Measurements from ENCODE around the gene MTNR1A.

The MTNR1A gene

GRCh38 chr4:186486172-186486571, 69.2 kb downstream of the MTNR1A start:
- DNase-seq (ENCODE audit: low read depth): no peak

GRCh38 chr4:186485561-186486062, 69.8 kb downstream of the MTNR1A start:
- DNase-seq (ENCODE audit: low read depth): no peak

GRCh38 chr4:186485150-186485549, 70.2 kb downstream of the MTNR1A start:
- DNase-seq (ENCODE audit: low read depth): no peak

- DNase-seq (ENCODE audit: low read depth): no peak
Measured at GRCh38 chr4:186483656-186484055, 71.7 kb downstream of the MTNR1A start.
